ENCODE measurements around the gene MAD1L1. TPM values are rescaled to one million over a fixed set of nuclear protein-coding genes. Genes with fewer than 3 reads are reported as not detected.

The MAD1L1 gene
- total and polyA plus RNA-seq, 10 donors: 47.3 to 118 (median 68.2) TPM

DNA sequence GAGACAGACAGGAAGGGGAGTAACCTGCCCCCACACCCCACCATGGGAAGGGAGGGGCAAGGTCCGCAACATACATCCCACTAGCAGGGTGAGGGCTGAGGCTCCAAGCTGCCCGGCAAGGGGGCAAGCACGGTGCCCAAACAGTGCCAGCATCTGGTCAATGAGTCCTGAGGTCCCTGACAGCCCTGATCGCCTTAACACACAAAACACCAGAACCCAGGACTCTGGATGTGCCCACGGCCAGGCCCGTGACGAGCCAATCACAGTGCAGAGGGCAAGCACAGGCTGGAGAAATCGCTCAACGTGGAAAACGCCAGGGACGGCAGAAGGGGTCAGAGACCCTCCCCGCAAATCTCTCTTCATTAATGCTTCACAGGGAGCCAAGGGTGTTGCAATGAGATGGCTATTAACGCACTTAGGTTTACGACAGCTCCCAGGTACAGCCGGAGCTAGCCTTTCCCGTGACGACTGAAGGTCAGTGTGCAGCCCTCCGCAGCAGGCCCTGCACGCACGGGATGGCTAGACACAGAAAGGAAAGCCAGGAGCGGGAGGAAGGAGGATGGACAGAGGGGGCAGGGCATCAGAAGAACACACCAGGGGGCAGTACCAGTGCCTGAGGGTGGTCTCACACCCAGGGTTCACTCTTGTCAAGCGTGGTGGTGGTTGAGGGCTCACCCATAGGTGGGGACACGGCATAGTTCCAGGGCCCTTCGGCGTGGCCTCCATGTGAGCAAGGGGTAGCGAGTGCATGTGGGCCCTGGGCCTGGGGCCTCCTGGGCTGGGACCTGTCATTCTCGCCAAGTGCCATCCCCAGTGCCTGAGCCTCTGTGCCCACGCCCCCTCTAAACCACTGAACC lies 220.5 kb downstream of the MAD1L1 start:
- Histone ChIP-seq H3K9me3 (no peaks in the 10 kb centered on the region), H3K27ac (no peak overlapping the region), H3K27me3 (replicated peaks in 1 of 7) (no peaks in the 10 kb centered on the region), H3K36me3 (peaks cover 0 to 56% (median 12%) of the 10 kb centered on the region in 6 donors), H3K4me3 (no peak overlapping the region), H3K4me1 (peaks cover 0 to 22% (median 9%) of the 10 kb centered on the region in 6 donors)
- DNase-seq: peak; percentile 66
- TF ChIP-seq POLR2A (IDR thresholded peaks at IDR 0.05) (no peak), POLR2AphosphoS5 (IDR thresholded peaks at IDR 0.05) (no peak)
- TF ChIP-seq, protein P1, sequence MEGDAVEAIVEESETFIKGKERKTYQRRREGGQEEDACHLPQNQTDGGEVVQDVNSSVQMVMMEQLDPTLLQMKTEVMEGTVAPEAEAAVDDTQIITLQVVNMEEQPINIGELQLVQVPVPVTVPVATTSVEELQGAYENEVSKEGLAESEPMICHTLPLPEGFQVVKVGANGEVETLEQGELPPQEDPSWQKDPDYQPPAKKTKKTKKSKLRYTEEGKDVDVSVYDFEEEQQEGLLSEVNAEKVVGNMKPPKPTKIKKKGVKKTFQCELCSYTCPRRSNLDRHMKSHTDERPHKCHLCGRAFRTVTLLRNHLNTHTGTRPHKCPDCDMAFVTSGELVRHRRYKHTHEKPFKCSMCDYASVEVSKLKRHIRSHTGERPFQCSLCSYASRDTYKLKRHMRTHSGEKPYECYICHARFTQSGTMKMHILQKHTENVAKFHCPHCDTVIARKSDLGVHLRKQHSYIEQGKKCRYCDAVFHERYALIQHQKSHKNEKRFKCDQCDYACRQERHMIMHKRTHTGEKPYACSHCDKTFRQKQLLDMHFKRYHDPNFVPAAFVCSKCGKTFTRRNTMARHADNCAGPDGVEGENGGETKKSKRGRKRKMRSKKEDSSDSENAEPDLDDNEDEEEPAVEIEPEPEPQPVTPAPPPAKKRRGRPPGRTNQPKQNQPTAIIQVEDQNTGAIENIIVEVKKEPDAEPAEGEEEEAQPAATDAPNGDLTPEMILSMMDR (IDR thresholded peaks at IDR 0.05 in 8 of 11, conservative IDR thresholded peaks at IDR 0.05 in 3 of 11): no peak
- 94 to 96% (median 95%) methylated on average over 23 to 28 of the region's 28 CpGs for WGBS, 5 donors
- intact Hi-C loops (cut with DNase I; ENCODE audit: low total_unique reads): no loop called here

DNA sequence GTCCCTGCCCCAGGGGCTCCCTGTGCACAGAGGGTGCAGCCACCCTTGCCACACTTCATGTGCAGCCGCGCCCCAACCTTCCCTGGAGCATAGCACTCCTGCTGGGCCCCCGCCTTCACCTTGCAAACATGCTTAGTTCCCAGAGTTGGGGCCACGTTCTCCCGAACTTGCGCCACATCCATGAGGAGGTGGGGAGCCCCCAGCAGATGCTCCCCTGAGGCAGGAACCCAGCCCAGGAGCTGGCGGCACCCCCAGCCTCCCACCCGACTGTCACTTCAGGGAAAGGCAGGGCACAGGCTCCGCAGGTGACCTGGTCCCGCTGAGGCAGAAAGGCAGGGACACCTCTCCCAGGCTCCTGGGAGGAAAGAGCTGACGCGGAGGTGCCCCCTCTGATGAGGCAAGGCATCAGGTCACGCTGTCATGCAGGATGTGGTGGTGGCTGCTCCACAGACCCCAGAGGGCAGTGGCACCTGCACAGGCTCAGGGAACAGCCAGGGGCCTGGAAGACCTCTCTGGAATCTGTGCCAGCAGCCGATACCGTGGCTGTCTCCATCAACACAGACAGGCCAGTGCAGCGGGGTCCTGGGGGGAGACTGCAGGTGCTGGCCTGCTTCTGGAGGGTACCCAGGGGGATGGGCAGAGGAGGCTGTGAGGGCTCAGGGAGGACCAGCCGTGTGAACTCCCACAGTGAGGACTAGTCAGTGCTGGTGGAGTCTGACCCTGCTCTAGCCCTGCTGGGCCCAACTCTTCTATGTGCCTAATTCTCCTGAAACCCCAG lies 221.3 kb downstream of the MAD1L1 start:
- peak; percentile 73 for DNase-seq
- H3K36me3 ChIP-seq: peaks cover 0 to 55% (median 12%) of the 10 kb centered on the region in 6 donors
- TF ChIP-seq POLR2A (IDR thresholded peaks at IDR 0.05): no peak
- TF ChIP-seq POLR2AphosphoS5 (IDR thresholded peaks at IDR 0.05): no peak
- TF ChIP-seq, protein P1 (IDR thresholded peaks at IDR 0.05 in 8 of 11, conservative IDR thresholded peaks at IDR 0.05 in 3 of 11): no peak
- WGBS, 5 donors: 92 to 96% (median 96%) methylated on average over 12 to 17 of the region's 17 CpGs
- H3K4me1 ChIP-seq: peaks cover 0 to 22% (median 11%) of the 10 kb centered on the region in 6 donors
- H3K9me3 ChIP-seq: no peaks in the 10 kb centered on the region
- no peak overlapping the region for H3K27ac ChIP-seq
- intact Hi-C loops (cut with DNase I; ENCODE audit: low total_unique reads): no loop called here
- H3K27me3 ChIP-seq (replicated peaks in 1 of 7): no peaks in the 10 kb centered on the region
- H3K4me3 ChIP-seq: no peak overlapping the region

DNA sequence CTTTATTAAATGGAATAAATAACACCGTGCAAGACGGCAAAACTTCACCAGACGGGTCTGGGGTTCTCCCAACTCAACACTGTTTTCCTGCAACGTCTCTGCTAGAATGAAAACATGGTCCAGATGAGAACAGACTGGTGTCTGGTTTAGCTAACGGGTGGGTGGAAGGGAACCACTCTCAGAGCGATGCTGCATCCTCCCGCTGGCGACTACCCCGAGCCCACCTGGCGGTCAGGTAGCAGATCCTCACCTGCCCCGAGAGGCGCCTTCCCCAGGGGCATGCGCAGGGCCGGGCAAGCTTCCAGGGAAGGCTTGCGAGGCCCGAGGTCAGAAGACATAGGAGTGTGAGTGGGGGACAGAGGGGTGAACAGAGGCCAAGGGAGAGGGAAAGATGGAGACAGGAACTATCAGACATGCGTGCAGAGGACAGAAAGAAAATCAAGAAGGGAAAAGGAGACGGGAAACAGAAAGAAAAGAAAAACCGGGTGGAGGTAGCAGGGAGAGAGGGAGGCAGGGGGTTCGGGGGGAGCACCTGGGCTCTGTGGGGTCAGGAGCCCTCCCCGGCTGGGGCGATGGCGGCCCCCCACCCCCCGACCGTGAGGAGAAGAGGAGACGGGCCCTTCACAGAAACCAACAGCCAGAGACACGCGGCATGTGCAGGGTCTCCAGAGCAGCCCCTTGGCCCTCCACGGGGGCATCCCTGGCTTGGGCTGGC lies 222.0 kb downstream of the MAD1L1 start:
- Histone ChIP-seq H3K36me3 (peaks cover 0 to 50% (median 12%) of the 10 kb centered on the region in 6 donors), H3K27ac (no peak overlapping the region), H3K9me3 (no peaks in the 10 kb centered on the region), H3K27me3 (replicated peaks in 1 of 7) (no peaks in the 10 kb centered on the region), H3K4me3 (no peak overlapping the region), H3K4me1 (peaks cover 0 to 26% (median 11%) of the 10 kb centered on the region in 6 donors)
- intact Hi-C loops (cut with DNase I; ENCODE audit: low total_unique reads): no loop called here
- no peak for TF ChIP-seq POLR2AphosphoS5 (IDR thresholded peaks at IDR 0.05)
- TF ChIP-seq, protein P1 (IDR thresholded peaks at IDR 0.05 in 8 of 11, conservative IDR thresholded peaks at IDR 0.05 in 3 of 11): no peak
- no peak for TF ChIP-seq POLR2A (IDR thresholded peaks at IDR 0.05)
- 89 to 96% (median 91%) methylated on average over 28 to 29 of the region's 29 CpGs for WGBS, 5 donors
- DNase-seq: peak; percentile 64
